HG03280 (cell line): ENCODE results near the gene C1orf87.

Experiments
- ATAC-seq: cut with Tn5 transposase; IDR thresholded peaks from one replicate; pipeline ENCODE4 v1.9.1; 2021; ENCODE audit warnings: mild to moderate bottlenecking, moderate library complexity; ENCODE audit not compliant: unreplicated experiment

C1orf87 gene

GRCh38 chr1:60073605-60074278 is at the start of gene C1orf87:
C1orf87 (minus strand) TSS chr1:60073770; CDS start chr1:60072643, 1,127 bp downstream.
- ATAC-seq = no peak

GRCh38 chr1:60118085-60118484 is 44.5 kb upstream of the C1orf87 start:
- ATAC-seq = no peak

DNA sequence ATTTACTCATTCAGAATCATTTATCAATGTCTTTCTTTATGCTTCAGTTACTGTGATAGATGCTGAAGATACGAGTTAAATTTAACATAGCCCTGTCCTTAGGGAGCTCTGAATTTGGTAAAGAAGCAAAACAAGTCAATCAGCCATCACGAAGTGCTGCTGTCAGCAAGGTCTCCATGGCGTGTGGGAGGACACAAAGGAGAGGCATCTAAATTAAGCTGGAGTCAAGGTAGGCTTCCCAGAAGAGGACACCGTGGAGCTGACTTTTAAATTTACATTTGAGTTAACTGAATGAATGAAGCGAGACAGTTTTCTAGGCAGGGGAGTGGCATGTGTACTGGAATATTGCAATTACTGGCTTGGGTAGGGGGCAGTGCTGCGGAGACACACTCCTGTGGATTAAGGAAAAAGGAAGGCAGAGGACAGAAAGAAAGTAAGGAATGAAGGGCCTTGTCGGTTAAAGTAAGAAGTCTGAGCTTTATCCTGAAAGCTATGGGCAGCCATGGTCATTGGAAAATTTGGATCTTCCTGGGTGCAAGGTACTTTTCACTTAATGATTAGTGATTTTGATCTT is 41.3 kb upstream of the C1orf87 start:
- ATAC-seq = no peak

DNA sequence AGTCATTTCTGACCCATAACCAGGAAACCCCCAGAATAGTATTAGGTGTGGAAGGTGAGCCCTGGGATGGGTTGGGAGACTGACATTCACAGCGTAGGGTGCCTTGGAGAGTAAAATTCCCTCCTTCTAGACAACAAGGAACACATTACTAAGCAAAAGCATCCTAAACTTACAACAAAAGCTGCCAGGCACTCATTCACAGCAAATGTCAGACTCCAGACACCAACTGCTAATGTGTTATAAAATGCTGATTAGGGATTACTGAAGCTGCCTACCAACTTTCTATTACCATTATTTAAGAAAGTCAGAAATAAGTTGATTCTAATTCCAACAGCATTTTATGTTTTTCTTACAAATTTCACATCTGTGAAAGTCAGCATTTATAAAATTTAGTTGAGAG is 40.0 kb upstream of the C1orf87 start:
- no peak for ATAC-seq

- no peak for ATAC-seq
Measured at GRCh38 chr1:60113028-60113427, 39.5 kb upstream of the C1orf87 start.

GRCh38 chr1:60111716-60112115 is 38.1 kb upstream of the C1orf87 start:
- no peak for ATAC-seq

DNA sequence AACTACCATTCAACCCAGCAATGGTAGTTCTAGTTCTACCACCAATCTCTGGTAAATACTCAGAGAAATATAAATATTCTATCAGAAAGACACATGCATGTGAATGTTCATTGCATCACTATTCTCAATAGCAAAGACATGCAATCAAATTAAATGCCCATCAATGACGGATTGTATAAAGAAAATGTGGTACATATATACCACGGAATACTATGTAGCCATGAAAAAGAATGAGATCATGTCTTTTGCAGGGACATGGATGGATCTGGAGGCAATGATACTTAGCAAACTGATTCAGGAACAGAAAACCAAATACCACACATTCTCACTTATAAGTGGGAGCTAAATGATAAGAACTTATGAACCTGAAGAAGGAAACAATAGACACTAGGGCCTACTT is 37.5 kb upstream of the C1orf87 start:
- ATAC-seq = no peak

- no peak for ATAC-seq
Measured at GRCh38 chr1:60108196-60108595, 34.6 kb upstream of the C1orf87 start.

DNA sequence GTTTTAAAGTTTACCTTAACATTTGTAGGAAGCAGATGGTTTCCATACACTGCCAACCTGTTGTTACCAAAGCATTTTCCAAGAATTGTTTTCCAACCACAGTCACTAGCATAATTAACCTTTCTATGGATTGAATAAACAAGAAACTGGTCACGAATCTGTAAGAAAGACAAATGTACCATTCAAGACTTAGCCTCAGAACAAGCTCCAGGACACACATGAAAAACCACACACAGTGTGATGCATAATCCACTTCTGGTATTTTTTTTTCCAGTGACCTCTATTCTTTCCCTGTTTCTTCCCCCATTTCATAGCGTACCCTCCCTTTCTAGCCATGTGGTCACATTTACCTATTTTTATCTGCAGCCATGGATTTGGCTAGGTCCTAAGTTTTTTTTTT is 29.6 kb upstream of the C1orf87 start:
- ATAC-seq = no peak

DNA sequence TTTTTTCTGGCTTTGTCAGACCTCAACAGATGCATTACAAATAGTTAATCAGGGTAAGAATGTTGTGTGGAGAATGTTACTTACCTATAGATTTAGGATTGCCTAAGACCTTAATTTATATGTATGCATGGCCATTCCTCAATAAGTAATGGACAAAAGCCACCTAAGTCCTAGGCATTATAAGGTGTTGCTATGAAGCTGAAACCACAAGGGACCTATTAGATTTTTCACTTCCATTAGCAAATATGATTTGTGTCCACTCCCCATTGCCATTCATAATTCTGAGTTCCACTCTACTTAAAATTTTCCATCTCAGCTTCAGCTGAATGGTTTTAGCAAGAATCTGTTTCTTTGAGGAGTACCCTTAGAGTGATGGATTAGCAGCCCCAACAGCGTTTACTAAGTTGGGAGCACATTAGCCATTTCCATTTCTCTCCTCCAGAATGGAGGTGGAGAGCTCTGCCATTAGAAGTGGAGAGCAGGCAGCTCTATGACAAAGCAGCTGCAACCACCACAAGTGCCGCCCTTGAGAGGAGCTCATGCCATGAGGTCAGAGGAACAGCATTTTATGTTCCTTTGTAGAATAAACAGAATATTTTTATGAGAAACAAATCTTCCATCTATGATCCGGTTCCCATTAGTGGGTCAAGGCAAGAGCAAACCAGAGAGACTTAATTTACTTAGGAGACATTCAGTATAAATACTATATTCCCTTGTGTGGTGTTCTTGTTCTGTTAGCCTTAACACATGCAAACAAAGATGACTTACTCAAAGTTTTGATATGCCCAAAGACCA is 28.9 kb upstream of the C1orf87 start:
- ATAC-seq = no peak

DNA sequence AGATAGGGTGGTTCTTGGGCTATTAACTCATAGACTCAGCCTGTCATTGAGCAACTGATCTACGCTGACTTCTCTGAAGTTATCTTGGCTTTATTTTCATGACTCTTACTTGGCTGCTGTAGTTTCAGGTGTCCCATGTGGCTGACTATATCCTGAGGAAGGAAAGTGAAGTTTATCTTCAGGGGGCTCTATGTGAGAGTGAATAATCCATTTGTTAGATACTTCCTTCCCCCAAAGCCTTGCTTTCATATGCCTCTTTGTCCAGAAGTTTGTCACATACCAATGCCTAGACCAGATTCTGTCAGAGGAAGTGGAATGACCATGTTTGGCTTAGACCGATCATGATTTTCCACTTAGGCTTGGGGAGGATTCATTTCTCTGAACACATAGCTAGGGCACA is 27.9 kb upstream of the C1orf87 start:
- ATAC-seq = no peak

- no peak for ATAC-seq
Measured at GRCh38 chr1:60091195-60091715, 17.7 kb upstream of the C1orf87 start.

- no peak for ATAC-seq
Measured at GRCh38 chr1:60090655-60091054, 17.1 kb upstream of the C1orf87 start.

DNA sequence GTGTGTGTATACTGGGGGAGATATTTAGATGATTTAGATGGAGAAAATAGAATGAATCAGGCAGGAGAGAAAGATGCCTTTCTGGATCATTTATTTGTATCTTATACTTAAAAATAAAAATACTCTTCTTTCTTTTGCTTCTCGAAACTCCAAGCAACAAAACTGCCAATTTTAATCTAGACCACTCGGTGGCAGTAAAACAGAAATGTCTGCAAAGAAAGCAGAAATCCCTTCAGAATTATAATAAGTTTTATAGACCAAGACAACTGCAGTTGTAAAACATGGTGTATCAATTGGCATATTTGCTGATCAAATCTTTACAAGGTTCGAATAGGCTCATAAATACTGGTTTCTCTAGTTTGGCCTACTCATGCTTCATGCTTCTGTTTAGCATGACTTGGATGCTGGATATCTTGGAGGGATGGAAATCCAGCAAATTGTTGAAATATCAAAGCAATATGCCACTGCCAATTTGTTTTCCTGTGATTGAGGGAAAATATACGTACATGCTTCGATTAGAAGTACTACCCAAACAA is 15.1 kb upstream of the C1orf87 start:
- ATAC-seq = no peak

- ATAC-seq = no peak
Measured at GRCh38 chr1:60087681-60088080, 14.1 kb upstream of the C1orf87 start.

- ATAC-seq = no peak
Measured at GRCh38 chr1:60078182-60078581, 4.6 kb upstream of the C1orf87 start.

DNA sequence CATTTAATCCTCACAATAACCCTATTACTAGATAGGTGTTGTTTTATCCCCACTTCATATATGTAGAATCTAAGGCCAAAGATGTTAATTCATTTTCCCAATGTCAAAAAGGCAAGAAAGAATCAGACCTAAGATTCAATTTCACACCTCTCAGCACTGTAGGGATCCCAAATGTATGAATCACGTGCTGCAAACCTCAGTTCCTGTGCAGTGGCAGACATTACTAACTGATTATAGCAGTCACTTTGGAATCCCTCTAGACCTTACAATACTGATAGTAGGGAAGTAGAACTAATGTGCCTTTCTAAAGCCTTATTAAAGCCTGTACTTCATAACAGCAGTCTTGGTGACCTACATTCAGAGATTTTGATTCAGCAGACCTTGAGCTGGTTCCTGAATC is 2.3 kb downstream of the C1orf87 start:
- no peak for ATAC-seq

- ATAC-seq = no peak
Measured at GRCh38 chr1:60069691-60070090, 3.9 kb downstream of the C1orf87 start.

DNA sequence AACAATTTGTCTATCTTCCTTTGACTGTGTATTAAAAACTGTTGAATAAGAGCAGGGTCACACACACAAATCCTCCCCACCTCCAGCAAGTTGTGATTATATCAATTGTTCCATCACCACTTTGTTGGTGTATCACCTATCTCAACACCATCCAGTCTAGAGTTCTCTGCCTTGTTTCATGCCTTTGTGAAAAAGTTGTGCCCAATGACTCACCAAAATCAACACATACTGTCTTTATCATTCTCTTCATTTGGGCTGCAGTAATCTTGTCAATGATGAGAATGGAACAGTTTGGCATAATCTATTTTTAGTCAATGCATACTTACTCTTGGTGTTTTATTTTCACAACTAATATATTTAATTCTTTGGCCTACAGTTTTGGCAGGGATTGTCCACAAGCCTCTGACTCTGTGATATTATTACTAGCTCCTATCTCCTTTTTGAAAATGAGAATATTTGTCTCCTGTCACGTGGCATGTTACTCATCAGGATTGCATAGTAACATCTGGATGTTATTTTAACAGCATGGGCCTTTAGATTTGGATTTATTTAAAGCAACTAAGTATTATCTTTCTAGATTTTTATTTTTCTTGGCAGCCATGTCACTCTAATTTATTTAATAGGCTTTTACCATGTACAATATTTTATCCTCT is 5.1 kb downstream of the C1orf87 start:
- ATAC-seq = no peak

GRCh38 chr1:60066001-60066400 is 7.6 kb downstream of the C1orf87 start:
- ATAC-seq = no peak

GRCh38 chr1:60065199-60065598 is 8.4 kb downstream of the C1orf87 start:
- no peak for ATAC-seq
